Stimulated activated CD8-positive, alpha-beta memory T cell treated with anti-CD3 and anti-CD28 coated beads, Interleukin-4, amount 100 ng/mL, for 1 hour (primary cell): ENCODE results near the gene GPR107.

Experiments used
- DNase-seq, 2 donors: peaks; one replicate each; pipeline ENCODE4 v3.0.0-alpha.2; 2020; ENCODE audit warnings: low read depth in 2 of 2, low spot score in 1 of 2

GPR107 gene

DNA sequence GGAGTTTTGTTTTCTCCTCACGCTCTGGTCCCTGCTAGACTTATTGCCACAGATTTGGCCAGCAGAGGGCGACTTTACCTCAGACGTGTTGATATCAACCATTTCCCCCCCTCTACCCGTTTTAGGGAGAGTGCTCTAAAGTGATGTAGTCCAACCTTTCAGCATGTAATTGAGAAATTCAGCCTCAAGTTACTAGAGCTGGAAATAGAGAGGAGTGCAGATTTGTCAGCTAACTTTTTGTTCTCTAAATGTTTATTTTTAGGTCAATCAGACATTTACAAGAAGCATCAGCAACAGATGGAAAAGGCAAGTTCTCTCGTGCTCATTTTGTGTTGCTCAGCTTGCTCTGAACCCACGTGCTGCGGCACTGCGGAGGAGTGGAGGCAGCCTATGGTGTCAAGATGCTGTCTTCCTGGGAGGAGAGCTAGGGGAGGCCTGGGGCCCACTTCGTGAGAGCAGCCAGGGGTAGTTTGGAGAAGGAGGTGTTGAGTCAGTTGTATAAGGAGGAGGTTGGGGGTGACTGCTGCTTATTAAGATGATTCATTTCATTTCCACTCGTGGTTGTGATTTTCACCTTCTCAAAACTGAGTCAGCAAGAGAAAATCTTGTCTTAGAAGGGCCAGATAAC lies 53.6 kb downstream of the GPR107 start:
- DNase-seq = peak; percentile 80 to 81

DNA sequence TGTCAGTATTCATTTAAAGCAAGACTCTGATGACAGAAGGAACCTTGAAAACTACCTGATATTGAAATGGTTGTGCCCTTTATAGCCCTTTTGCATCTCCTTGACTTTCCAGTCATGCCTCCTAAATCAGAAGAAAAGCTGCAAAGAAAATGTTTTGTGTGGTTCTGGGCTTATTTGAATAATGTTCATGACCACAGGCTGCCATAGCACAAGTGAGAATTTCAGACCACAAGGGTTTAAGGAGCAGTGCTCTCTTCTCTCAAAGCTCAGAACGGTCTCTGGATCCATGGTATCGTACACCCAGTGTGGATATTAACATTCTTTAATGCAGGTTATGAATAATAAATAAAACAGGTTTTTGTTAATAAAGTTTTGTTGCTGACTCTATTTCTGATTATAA lies 54.2 kb downstream of the GPR107 start:
- no peak for DNase-seq

DNA sequence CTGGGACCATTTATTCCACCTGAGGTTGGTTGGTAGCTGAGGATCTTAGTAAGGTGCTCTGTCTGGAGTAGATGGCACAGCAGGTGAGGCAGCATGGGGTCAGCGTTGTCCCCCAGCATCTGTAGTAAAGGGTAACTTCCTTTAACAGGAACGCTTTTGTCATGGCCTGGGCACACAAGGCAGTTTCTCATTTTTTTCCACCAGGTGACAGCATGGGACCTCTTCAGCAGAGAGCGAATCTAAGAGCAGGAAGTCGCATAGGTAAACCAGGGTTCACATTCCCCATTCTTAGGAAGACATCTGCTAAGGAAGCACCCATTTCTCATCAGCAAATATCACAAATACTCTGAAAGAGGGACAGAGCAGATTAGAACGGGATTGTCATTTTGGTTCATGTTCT lies 56.5 kb downstream of the GPR107 start:
- no peak for DNase-seq

DNA sequence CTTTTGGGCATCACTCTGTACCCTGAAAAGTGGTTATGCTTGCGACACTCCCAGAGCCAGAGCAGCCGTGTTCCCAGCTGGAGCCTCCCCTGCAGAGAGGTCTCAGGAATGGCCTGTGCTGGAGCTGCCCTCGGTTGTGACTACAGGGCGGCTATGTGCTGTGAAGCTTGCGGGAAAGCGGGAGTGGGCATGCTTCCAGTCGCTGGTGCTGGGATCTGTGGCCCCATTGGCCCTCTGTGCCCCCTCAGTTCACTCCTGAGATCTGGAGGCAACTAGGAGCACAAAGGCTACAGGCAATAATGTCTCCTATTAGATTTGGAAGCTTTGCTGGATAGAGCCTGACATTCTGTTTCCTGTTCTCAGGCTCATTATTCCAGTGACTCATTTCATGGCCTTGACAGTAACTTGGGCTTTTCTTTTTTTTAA lies 56.9 kb downstream of the GPR107 start:
- DNase-seq = no peak

DNA sequence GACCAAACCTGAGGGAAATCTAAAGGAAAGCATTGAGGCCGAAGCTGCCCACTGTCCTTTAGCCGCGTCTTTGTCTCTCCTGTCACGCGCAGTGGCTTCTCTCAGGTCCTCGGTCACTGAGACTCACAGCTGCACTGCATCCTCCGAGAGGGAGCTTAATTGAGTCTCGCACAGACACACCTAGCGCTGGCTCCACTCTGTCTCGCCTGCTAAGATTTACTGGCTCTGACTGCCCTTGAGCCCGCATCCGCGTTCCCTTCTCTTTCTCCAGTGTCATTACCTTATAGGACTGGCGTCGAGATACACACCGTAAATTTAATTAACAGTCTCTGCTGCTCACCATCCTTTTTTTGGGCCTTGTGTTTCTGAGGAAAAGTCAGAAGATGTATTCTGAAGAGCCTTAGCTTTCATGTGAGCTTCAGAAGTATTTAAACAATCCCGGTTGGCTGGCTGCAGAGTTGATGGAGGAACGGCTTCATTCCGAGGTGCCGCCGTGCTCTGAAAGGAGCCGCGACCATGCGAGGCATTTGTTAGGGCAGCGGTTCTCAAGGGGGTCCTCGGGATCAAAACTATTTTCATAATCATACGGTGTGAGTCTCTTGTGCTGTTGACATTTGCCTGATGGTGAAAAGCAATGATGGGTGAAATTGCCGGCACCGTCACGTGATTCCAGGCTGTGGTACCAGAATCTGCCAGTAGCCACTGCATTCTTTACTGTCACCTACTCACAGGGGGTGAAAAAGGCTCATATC lies 58.3 kb downstream of the GPR107 start:
- DNase-seq = no peak

DNA sequence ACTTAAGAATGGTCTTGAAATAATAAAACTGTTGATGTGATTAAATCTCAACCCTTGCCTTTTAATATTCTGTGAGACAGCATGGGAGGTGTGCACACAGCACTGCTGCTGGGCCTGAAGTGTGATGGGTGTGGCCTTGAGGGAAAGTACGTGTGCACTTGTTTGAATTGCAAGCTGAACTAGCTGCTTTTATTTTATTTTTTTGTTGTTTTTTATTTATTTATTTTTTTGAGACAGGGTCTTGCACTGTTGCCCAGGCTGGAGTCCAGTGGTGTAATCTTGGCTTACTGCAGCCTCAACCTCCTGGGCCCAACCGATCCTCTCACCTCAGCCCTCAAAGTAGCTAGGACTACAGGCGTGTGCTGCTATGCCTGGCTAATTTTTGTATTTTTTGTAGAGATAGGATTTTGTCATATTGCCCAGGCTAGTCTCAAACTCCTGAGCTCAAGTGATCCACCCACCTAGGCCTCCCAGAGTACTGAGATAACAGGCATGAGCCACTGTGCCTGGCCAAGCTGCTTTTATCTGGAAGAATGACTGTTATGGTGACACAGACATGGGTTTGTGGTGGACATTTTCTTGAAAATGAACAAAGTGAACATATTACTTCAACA lies 58.9 kb downstream of the GPR107 start:
- no peak for DNase-seq

DNA sequence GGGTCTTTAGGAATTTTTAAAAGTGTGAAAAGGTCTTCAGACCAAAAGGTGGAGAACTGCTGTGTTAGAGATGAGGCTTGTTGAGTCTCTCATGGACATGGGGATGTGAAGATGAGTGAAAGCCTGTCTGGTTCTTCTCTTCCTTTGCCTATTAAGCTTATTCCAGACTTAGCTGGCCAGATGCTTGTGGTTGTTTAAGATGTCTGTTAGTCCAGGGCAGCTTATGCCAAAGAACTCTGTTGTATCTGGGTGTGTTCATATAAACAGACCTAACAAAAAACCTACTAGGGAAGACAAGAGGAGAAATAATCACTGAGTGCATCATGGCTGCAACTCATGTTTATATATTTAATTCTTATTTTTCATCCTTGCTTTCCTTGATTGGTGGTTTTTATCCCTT lies 61.0 kb downstream of the GPR107 start:
- no peak for DNase-seq

DNA sequence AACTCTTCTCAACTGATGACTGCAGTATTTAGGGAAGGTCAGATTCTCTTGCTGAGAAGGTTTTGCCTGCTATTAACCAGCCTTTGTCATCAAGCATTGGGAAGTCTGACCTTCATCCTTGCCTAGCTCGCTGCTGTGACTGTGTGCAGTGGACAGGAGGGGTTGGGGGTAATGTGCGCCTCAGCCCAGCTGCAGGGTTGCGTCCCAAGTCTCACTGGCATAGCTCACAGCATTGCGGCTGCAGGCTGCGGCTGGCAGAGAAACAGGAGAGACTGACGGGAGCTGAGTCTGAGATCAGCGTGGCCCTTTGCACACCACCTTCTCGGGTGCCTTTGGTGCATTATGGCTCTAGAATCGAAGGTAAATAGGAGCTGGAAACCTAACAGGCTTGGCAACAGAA lies 62.6 kb downstream of the GPR107 start:
- no peak for DNase-seq

DNA sequence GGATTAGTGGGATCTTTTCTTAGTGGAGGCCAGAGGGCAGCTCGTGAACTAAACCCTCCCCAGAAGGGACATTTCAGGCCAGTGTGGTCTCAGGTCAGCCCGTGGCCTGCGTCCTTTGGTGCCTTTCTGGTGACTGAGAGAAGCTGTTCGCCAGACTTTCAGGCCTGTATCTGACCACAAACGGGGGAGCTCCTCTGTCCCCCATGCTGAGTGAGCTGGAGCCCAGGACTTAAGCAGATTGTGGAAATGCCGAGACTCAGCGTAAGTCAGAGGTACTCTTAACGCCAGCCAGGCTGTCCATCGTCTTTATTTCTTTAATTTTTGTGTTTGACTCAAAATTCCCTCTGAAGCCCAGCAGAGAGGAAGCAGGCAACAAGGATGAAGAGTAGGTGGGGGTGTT lies 63.7 kb downstream of the GPR107 start:
- no peak for DNase-seq

DNA sequence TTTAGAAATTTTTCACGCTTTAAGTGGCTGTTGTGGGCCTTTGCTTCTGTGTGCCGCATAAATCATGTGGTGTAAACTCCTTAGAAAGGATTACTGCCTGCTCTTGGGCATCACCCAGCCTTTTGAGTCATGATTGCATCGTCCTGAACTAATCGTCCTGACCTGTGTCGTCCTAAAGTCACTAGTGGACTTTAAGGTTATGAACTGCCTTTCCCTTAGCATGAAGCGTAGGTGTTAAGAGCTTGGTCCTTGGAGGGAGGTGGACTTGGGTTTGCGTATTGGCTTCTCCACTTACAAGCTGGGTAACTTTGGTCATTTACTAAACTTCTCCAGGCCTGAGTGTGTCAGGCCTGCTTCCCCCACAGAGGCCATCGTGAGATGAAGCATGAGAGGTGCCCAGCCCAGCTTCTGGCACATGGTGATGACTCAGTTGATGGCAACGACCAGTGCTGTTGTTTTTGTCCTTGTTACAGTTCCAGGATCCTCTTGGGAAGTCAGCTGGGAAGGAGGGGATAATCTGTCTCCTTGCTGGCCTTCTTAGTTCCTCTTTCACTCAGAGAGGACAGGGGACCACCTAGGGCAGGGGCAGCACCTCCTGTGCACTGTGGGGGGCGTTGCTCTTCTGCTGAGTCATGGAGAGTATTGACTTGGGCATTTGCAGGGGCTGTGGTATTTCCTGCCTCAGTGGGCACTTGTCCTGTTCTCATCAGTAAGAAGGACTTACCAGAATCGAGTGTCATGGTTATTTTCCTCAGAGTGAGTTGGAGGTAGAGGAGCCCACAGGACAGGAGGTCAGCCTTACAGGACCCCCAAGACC lies 64.3 kb downstream of the GPR107 start:
- no peak for DNase-seq

DNA sequence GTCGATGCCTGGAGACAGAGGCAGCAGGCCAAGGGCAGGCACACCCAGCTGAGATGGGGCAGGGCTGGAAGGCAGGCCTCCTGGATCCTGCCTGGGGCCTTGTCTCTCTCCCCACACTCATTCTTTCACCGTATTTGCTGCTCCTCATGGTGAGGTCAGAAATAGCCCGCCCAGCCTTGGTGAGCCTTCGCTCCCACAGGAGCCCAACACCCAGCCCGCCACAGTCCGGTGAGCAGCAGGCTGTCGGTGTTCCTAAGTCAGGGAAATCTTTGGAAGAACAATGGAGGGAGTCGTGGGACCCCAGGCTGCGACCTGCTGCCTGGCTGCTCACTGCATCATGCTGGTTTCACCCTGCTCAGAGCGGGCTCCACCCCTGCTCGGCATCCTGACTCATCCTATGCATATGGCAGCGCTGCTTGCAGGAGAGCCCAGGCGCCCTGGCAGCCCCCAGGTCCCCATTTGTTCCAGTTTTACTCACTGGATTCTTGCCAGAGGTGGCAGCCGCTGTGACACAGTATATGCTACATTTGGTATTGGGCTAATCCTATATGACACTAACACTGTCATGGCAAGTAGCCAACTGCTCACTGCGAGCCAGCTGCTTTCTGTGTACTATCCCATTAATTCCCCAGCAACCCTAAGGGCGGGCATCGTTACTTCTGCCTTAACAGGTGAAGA lies 65.3 kb downstream of the GPR107 start:
- DNase-seq = no peak

DNA sequence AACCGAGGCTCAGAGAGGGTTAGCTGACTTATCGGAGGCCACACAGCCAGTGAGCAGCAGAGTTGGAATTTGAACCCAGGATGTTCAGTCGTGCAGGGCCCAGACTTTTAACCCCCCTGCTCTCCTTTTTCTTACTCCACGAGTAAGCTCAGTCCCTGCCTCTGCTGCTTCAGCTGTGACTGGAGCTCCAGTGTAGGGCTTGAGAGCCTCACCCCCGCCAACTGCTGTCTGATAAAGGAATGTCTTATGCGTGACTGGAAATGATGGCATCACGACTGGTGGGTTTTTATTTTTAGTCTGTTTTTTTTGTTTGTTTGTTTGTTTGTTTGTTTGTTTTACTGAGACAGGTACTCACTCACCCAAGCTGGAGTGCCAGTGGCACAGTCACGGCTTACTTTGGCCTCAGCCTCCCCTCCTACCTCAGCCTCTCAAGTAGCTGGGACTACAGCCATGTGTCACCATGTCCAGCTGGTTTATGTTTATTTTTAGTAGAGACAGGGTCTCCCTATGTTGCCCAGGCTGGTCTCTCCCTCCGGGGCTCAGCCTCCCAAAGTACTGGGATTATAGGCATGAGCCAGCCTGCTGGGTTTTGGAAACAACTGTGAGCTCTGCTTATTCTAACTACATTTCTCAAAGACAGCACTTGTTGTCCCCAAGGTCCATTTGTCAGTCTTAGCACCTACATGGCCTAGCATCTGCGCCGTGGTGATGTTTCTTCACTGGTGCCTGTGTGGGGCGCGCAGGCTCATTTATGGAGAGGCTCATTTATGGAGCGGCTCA lies 66.0 kb downstream of the GPR107 start:
- no peak for DNase-seq

DNA sequence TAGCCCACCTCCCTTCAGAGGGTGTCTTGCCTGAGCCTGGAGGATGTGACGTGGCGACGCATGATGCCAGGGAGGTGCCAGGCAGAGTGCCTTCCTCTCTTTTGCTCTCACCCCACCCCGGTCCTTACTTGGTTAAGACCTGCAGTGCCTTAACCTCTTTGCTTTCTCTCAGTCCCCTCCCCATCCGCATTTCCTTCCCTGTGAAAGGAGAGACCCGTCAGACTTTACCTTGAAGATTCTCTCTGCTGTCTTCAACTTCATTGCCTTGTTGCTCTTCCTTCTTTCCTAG lies 66.5 kb downstream of the GPR107 start:
- DNase-seq = no peak

DNA sequence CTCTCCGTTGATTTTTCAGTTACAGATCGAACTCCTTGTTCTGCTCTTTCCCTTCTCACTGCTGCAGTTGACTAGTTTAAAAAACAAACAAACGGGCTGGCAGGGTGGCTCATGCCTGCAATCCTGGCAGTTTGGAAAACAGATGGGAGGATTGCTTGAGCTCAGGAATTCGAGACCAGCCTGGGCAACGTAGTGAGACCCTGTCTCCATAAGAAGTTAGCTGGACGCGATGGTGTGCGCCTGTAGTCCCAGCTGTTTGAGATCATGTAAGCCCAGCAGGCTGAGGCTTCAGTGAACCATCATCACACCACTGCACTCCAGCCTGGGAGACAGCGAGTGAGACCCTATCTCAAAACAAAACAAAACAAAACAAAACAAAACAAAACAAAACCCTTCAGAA lies 67.1 kb downstream of the GPR107 start:
- DNase-seq = no peak

DNA sequence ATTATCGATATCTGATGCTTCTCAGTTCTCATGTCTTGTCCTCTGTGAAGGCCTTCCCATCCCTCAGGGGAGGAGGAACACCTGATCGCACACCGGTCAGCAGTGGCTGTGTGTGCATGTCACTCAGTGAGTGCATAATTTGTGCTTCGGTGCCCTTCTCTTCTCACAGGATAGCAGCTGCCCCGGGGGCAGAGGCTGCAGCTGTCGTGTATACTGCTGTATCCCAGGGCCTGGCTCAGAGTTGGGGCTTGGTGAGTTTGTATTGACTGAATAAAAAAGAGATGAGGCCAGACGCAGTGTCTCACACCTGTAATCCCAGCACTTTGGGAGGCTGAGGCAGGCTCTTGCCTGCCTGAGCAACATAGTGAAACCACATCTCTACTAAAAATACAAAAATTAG lies 68.8 kb downstream of the GPR107 start:
- no peak for DNase-seq

DNA sequence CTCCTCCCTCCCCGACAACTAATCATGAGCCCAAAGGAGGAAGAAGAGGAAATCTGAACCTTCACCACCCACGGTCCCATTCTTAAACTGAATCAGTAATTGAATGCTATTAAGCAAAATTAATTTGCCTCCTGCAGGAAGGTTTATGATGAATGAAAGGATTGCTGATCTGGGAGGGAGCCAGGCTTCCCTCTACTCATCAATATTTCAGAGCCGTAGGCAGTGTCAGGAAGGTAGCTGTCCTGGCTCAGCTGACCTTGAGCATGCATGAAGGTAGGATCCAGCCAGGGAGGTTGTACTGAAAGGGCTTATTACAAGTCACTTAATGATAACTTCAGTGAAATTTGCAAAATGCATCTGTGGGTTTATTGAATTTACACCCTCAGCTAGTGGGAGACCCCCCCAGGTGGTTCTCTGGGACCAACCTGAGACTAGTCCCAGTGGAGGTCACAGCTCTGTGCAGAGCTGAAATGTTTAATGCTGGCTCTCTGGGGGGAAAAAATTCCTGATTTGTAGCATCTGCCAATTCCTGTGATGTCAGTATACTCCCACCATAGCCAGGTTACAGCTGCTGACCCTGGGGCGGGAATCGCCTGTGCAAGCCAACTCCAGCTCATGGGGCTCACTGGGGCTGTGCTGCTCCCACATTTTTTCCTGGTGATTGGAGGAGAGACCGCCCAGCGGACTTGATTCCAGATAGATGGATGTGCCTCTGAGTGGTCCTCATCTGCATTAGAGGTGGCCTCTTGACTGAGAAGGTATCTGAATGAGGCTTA lies 70.6 kb downstream of the GPR107 start:
- DNase-seq = no peak

DNA sequence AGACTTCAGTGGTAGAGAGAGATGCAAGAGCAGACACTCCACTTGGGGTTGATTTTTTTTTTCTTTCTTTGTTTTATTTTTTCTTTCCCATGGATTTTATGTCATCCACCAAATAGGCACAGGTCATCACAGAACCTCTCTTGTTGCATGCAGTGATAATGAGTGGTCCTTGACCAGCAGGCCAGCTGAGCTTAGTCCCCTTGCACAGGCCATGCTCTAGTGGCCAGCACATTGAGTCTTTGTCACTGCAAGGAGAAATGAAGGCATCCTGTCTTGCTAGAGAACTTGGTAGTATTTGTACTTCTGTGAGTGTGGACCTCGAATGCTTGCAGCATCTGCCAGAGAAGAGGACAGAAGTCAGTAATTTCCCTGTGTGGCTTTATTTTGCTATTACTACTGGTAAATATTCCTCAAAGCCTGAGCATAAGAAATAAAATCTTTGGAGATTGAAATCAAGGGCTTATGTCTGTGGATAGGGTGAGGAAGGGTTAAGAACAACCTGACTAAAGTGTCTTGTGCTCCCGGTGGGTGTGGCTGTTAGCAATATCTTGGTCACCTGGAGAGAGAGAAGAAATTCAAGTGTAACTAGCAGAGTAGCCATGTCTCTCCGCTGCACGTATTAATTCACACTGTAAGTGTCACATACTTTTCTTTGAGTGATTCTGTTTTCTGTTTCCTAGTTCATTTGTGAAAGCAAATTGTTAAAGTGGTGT lies 73.2 kb downstream of the GPR107 start:
- DNase-seq = no peak

DNA sequence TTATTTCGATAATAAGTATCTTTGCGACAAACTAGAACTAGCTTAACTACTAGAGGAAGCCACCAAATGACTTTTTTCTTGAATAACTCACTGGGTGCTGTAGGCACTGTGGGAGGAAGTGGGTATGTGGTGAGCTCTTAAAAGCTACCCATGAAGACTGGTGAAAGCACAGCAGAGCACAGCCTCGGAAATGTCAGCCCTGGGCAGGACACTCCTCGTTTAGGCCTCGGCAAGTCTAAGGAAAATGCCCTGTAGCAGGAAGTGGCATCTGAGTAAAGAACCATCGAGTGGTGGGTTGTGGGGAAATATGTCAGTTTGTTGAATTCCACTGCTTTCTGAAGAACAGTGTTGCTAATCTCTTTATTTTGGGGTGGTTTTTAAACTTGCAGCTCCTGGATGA lies 74.5 kb downstream of the GPR107 start:
- DNase-seq = peak; percentile 55 to 63

DNA sequence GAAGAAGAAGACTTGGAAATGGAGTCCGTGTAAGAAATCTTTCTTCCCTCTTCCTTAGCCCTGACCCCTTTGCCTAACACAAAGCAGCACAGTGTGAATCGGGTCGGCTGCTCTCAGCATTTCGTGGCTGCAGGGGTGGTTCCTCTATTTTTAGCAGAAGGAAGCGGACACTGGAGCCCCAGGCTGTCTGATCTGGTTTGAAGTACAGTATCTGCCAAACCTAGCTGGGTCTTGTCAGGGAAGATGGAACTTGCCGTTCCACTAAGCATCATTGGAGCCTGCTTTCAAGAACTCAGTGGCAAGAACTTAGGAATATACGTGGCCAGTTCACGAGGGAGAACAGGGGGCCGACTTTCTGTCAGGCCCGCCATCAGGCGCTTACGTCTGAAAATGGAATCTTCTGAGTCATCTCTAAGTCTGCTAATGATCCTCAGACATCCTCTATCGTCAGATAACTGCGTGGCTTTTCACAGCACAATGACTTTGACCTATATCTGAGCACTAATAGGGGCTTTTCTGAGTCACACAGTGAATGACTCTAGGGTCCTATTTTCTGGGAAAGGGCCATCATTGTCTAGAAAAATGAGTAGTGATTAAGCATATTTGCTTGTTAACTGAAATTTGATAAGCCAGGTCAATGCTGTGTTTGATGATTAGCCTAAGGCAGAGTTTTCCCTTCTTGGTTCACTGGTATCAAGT lies 75.2 kb downstream of the GPR107 start:
- peak; percentile 24 to 44 for DNase-seq
